HG02610 (cell line): ENCODE data around the gene SNCAIP.

Source experiments
- ATAC-seq: cut with Tn5 transposase; IDR thresholded peaks from one replicate; pipeline ENCODE4 v1.9.1; 2021; ENCODE audit warnings: mild to moderate bottlenecking, moderate library complexity; ENCODE audit not compliant: unreplicated experiment

Gene SNCAIP

GRCh38 chr5:122420537-122421236, 108.7 kb downstream of the SNCAIP start:
- ATAC-seq: no peak

DNA sequence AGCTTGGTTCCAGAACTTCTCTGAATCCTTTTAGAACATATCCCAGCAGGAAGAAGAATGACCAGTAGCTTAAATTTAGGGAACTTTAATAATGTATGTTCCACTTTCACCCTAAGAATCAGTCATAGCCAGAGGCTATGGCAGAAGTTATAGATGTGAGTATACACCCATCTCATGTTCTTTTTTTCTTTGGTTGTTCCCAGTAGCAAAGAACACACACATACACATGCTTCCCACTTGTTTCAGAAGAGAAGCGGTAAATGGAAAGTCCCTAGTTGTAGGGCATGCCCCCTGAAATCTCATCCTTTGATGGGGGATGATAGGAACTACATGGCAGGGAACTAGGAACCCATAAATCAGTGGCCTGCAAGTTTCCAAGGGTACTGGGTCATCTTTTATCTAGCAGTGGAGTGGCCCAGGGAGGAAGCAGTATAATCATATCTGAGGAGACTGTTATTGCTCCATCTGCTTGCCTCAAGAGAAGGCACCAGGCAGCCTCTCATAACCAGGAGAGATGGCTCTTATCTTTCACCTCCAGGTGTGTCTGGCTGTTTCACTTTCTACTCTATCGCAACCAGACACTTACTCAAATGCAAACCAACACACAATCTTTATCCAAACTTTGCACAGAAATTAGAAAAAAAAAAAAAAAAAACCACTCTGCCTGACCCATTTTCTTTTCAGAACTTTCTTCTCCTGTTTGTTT, 109.5 kb downstream of the SNCAIP start:
- peak; percentile 92 for ATAC-seq

GRCh38 chr5:122423221-122423620, 111.2 kb downstream of the SNCAIP start:
- no peak for ATAC-seq

GRCh38 chr5:122424132-122424531, 112.1 kb downstream of the SNCAIP start:
- no peak for ATAC-seq

- no peak for ATAC-seq
Observed at GRCh38 chr5:122426301-122426700, 114.3 kb downstream of the SNCAIP start.

- no peak for ATAC-seq
Observed at GRCh38 chr5:122427621-122428020, 115.6 kb downstream of the SNCAIP start.

DNA sequence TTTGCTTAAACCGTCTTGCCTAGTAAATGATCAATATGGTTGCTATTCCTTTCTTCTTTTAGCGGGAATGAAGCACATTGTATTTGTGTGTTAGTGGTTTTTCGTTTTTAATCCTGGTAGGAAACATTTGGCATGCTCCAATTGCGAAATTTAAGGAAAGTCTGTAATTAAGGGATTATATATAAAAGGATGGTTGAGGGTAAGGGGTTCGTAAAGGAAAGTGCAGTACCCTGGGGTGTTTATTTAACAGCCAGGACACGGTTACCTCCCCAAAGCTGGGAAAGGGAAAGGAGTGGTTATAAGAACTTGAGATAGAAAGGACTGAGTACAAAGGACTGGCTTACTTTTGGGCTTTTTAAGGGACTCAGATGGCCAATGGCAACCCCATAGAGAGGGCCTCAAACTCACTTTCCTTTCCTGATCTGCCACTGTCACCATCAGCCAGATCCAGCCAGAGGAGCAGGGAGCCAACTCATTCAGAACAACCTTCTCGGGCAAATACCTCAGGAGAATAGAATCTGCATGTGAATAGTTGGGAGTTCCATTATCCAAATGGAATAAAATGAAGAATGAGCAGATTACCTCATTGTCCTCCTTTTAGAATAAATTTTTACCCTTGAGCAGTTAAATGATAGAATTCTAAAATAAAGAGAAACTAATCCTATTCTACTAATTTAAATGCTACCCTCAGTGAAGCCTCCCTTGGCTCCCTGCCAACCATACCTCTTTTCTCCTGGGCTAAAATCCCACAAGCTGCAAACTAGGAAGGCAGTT, 117.7 kb downstream of the SNCAIP start:
- ATAC-seq: no peak

DNA sequence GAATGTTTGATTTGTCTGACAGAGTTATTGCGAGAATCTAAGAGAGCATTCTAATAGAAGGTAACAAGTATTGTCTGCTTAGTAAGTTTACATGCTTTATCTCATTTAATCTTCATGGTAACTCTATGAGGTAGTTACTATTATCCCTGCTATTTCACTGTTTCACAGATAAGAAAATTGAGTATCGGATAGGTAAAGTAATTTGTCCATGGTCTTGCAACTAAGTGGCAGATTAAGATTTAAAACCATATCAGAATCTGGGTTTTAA, 118.2 kb downstream of the SNCAIP start:
- no peak for ATAC-seq

DNA sequence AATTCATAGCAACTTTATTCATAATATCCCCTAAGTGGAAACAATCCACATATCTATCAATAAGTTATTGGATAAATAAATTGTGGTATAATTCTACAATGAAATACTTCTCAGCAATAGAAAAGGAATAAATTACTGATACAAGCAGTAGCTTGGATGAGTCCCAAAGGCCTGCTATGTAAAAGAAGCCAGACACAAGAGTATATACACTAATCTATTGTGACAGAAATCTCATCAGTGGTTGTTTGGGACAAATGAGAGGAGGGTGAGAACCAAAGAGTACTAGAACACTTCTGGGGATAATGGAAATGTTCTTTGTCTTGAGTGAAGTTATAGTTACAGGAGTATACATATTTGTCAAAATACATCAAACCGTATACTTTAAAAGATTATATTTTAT, 119.3 kb downstream of the SNCAIP start:
- no peak for ATAC-seq

- ATAC-seq: no peak
Observed at GRCh38 chr5:122434205-122434970, 122.4 kb downstream of the SNCAIP start.

DNA sequence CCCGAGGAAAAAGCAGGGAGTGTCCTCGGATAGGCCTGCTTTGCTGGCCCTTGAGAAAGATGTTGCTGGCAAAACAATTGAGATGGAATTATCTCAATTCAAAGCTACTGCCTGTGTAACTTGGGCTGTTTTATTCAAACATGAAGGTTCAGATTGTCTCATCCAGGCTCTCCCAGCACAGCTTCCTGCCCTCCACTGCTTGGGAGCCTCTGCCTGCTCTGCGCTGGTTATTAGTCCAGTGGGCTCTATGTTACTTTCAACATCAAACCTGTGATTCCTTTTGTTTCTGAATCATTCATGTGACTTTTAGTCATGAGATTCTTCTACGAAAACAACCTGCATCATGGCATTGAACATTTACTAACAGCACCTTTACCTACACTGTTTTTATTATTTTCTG, 123.2 kb downstream of the SNCAIP start:
- ATAC-seq: no peak

DNA sequence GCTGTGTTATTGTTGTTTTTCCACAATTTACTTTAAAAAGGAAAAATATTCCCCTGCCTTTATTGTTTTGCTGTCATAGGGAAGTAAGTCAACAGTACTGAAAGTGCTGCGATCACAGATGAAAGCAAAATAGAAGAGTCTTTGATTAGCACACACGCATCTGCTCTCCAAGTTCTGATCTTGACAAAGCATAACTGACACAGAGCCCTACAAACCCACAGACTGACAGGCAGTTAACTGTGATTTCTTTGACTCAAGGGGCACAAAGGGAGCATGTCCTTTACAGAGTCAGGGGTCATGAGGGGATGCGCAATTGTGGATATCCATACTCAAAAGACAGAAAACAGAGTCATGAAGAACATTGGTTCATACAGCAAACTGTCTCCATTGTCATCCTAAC, 123.7 kb downstream of the SNCAIP start:
- ATAC-seq: no peak

DNA sequence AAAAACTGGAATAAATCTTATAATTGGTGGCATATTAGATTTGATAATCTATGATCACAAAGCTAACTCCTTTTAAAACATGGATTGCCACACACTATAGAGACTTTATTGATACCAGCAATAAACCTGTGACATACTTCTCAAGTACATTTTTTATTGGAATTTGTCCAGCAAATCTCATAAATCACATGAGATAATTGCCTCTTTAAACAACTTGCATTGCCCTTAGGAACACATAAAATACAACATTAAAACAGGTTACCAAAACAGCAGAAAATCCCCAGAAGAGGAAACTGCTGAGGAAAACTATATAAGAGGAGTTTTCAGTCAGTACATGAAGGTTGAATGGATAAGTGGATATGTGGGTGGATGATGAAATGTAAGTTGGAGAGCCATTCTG, 124.6 kb downstream of the SNCAIP start:
- no peak for ATAC-seq

DNA sequence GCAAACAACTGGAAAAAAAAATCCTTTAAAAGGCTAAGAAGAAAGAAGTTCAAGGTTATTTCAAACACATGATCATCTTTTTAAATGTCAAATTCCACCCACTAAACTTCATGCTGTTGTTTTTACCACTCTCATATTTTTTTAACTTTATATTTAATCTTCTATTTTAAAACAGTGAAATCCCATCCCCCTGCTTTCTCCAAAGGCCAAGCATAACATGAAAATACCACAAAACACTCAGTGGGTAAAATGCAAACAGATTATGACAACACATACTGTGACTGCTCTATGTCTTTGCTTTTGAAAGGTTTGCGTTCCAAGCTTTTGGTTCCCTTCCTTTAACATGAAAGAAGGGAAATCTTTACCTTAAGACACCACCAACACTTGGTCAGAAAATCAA, 127.6 kb downstream of the SNCAIP start:
- ATAC-seq: no peak

DNA sequence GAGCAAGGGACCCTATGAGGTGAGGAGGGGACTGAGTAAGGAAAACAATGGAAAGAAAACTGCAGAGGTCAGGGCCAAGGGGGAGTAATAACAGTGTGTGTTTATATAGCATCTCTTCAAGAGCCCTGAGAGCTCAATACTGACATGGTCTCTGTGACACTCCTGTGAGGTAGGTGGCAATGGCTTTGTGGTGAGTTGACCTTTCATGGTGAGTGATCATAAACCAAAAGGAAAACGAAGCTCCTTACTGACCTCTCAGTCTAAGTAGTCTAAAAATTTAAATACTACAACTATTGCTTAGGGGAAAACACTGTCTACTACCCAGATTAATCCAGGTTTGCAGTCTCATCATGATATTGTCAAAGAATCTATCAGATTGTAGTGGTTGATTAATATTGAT, 130.9 kb downstream of the SNCAIP start:
- peak; percentile 88 for ATAC-seq

DNA sequence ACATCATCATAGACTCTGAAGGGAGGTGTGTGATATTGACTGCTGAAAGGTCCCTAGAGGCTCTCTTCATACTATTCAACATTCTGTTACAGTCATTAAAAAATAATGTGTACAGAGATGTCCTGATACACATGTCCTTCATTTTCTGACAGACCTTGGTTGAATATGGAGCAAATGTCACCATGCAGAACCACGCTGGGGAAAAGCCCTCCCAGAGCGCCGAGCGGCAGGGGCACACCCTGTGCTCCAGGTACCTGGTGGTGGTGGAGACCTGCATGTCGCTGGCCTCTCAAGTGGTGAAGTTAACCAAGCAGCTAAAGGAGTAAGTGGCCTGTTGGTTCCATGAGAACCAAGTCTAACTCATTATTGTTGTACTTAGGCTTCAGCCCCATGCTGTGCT, 132.4 kb downstream of the SNCAIP start:
- ATAC-seq: no peak

DNA sequence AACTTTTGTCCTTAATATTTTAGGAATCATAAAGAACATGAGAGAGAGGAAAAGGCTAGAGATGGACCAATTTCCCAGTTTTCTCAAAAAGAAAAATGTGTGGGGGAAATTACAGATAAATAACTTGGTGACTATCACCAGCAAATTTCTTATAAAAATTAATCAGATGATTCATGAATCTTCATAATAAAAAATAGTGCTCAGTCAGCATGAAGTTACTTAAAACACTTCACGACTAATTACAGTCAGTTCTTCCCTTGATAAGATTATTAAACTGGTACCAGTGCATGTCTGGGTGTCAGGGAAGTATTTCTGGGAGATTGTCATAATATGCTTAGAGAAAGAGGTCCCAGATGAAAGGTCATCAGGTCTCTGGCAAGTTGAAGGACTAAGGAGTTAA, 133.0 kb downstream of the SNCAIP start:
- ATAC-seq: no peak

GRCh38 chr5:122447072-122447471, 135.0 kb downstream of the SNCAIP start:
- no peak for ATAC-seq

DNA sequence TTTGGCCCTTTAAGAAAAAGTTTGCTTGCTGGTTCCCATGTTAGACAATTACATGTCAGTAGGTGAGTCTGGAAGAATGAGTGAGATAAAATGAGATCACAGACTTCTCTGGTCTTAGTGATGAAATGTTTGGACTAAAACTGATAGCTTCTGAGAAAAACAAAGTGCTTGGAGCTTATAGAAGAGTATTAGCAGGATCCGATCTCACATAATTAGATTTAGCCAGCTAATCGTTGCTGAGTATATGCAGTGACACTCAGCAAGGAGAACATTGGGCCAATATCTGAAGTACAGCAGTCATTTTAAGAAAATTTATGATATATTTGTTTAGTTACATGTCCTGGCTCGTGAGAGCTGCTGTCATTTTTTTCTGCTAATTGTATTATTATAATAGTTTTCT, 135.8 kb downstream of the SNCAIP start:
- ATAC-seq: no peak

DNA sequence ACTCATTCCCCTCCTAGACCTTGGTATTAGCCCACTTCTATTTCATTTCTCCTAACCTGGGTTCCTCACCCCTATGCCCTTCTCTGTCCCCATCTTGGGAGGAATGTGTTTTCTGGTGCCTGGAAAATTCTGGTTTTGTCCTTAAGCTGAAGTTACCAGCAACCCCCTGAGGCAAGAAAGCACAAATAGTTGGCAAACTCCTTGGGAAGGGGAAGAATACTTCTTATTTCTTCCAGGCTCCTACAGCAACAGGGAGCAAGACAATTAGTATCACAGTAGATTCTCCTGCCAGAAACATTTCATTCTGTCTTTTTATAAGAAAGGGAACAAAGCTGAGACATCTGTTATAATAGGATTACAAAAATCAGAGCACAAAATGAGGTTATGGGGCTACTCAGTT, 142.5 kb downstream of the SNCAIP start:
- no peak for ATAC-seq

DNA sequence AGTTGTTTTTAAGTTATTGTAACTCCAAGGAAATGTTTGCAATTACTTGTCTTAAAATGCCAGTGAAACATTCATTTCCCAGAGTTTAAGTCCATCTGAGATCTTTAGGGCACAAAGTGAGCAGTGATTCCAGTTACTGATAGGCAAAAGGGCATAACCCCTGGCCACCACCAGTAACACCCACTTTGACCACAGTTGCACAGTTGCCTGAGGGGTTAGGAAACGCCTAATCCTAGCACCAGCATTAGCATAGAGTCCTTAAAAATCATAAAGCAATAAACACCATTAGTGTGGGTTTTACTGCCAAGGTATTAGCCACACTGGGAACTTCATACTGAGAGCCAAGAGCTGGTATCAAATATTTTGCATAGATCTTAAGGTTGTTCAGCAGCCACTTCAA, 143.9 kb downstream of the SNCAIP start:
- ATAC-seq: no peak
